Measurements from ENCODE around the gene DLX3.

The DLX3 gene

GRCh38 chr17:49952912-49953497 is 42.0 kb downstream of the DLX3 start:
- DNase-seq, result peak; percentile 22

GRCh38 chr17:49952209-49952911 is 42.7 kb downstream of the DLX3 start:
- DNase-seq, result peak; percentile 76

GRCh38 chr17:49951362-49952082 is 43.5 kb downstream of the DLX3 start:
- no peak for DNase-seq

GRCh38 chr17:49949634-49950033 is 45.4 kb downstream of the DLX3 start:
- no peak for DNase-seq

GRCh38 chr17:49946964-49947584 is 48.0 kb downstream of the DLX3 start:
- DNase-seq, result no peak

- DNase-seq, result no peak
These were observed 48.8 kb downstream of the DLX3 start for GRCh38 chr17:49946208-49946607.

GRCh38 chr17:49944273-49944870 is 50.7 kb downstream of the DLX3 start:
- no peak for DNase-seq

- DNase-seq, result no peak
These were observed 52.1 kb downstream of the DLX3 start for GRCh38 chr17:49942947-49943346.

GRCh38 chr17:49941427-49941826 is 53.6 kb downstream of the DLX3 start:
- DNase-seq, result no peak

All from GDM1 (cell line).